GM18868 (cell line): ENCODE data around the gene PCDHGA5.
"Not testable (repeated sequence)": the region's sequence is repeated elsewhere in the genome, so short reads cannot be mapped to it uniquely, and the experiment has no call there.

Experiments
- ATAC-seq: cut with Tn5 transposase; IDR thresholded peaks from one replicate; pipeline ENCODE4 v1.9.1; 2021; ENCODE audit warnings: mild to moderate bottlenecking, moderate library complexity; ENCODE audit not compliant: unreplicated experiment

The PCDHGA5 gene

DNA sequence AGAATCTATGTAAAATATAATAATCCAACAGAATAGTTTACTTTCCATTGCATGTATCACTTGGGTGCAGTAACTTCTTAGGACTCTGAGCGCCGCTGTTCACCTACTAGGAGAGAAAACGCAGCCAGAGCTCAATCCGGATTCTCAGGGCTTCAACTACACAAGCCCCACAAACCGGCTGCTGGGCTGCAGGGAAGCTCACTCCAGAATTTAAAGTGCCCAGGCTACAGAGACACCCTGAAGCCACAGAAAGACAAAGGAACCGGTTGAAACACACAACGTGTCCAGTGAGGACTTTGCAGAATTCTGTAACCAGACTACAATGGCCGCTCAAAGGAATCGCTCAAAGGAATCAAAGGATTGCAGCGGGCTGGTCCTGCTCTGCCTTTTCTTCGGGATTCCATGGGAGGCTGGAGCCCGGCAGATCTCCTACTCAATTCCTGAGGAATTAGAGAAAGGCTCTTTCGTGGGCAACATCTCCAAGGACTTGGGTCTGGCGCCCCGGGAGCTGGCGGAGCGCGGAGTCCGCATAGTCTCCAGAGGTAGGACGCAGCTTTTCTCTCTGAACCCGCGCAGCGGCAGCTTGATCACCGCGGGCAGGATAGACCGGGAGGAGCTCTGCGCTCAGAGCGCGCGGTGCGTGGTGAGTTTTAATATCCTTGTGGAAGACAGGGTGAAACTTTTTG, 49.0 kb downstream of the PCDHGA5 start, which contains the start of gene PCDHGA10:
Gene PCDHGA10 (plus strand): TSS at position 134 of the 686 bp plus-strand sequence. CDS start 189 bp downstream, at position 323.
- peak; percentile 73 for ATAC-seq

DNA sequence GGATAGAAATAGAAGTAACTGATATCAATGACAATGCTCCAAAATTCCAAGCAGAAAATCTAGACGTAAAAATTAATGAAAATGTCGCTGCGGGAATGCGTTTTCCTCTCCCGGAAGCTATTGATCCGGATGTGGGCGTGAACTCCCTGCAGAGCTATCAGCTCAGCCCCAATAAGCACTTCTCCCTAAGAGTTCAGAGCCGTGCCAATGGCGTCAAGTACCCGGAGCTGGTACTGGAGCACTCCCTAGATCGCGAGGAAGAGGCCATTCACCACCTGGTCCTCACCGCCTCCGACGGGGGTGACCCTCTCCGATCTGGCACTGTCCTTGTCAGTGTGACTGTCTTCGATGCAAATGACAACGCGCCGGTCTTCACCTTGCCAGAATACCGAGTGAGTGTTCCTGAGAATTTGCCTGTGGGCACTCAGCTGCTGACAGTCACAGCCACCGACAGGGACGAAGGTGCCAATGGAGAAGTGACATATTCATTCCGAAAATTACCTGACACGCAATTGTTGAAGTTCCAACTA, 49.6 kb downstream of the PCDHGA5 start:
- ATAC-seq: no peak

DNA sequence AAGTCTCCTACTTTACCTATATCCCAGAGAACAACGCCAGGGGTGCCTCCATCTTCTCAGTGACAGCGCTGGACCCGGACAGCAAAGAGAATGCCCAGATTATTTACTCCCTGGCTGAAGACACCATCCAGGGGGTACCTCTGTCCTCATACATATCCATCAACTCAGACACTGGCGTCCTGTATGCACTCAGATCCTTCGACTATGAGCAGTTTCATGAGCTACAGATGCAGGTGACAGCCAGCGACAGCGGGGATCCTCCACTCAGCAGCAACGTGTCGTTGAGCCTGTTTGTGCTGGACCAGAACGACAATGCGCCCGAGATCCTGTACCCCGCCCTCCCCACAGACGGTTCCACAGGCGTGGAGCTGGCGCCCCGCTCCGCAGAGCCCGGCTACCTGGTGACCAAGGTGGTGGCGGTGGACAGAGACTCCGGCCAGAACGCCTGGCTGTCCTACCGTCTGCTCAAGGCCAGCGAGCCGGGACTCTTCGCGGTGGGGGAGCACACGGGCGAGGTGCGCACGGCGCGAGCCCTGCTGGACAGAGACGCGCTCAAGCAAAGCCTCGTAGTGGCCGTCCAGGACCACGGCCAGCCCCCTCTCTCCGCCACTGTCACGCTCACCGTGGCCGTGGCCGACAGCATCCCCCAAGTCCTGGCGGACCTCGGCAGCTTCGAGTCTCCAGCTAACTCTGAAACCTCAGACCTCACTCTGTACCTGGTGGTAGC, 50.7 kb downstream of the PCDHGA5 start:
- not testable (repeated sequence) for ATAC-seq

DNA sequence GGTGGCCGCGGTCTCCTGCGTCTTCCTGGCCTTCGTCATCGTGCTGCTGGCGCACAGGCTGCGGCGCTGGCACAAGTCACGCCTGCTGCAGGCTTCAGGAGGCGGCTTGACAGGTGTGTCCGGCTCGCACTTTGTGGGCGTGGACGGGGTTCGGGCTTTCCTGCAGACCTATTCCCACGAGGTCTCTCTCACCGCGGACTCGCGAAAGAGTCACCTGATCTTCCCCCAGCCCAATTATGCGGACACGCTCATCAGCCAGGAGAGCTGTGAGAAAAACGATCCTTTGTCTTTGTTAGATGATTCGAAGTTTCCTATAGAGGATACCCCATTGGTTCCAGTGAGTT, 51.3 kb downstream of the PCDHGA5 start:
- not testable (repeated sequence) for ATAC-seq
